22Rv1 (cell line): ENCODE measurements around the gene LRBA.
"Not testable (repeated sequence)": the region's sequence is repeated elsewhere in the genome, so short reads cannot be mapped to it uniquely, and the experiment has no call there.

ENCODE experiments used
- H3K27ac ChIP-seq: fragments of 450-650 bp; 2 replicates; pipeline ENCODE4 v1.5.1; 2017
- CTCF ChIP-seq: fragments of 450-650 bp; IDR thresholded peaks from 2 replicates; pipeline ENCODE4 v1.5.1; 2017; ENCODE audit warnings: mild to moderate bottlenecking
- ZFX ChIP-seq: fragments of 450-650 bp; IDR thresholded peaks from 2 replicates; pipeline ENCODE4 v1.6.1; 2017; ENCODE audit warnings: antibody characterized with exemption, borderline replicate concordance

Gene LRBA

GRCh38 chr4:150751648-150752047 lies 263.4 kb downstream of the LRBA start:
- TF ChIP-seq CTCF (no peak), ZFX (no peak)
- no peak overlapping the region for H3K27ac ChIP-seq

- TF ChIP-seq ZFX, result no peak
- TF ChIP-seq CTCF, result no peak
- H3K27ac ChIP-seq, result no peak overlapping the region
These were observed 264.3 kb downstream of the LRBA start for GRCh38 chr4:150750824-150751223.

GRCh38 chr4:150746156-150746555 lies 268.9 kb downstream of the LRBA start:
- no peak for TF ChIP-seq CTCF
- TF ChIP-seq ZFX, result no peak
- no peak overlapping the region for H3K27ac ChIP-seq

- no peak overlapping the region for H3K27ac ChIP-seq
- TF ChIP-seq CTCF, result no peak
- no peak for TF ChIP-seq ZFX
These were observed 270.5 kb downstream of the LRBA start for GRCh38 chr4:150744570-150744969.

- TF ChIP-seq ZFX, result no peak
- no peak for TF ChIP-seq CTCF
- H3K27ac ChIP-seq, result no peak overlapping the region
These were observed 271.3 kb downstream of the LRBA start for GRCh38 chr4:150743564-150744342.

- not testable (repeated sequence) for H3K27ac ChIP-seq
These were observed 272.2 kb downstream of the LRBA start for GRCh38 chr4:150742930-150743329.

GRCh38 chr4:150739591-150739990 lies 275.5 kb downstream of the LRBA start:
- no peak overlapping the region for H3K27ac ChIP-seq
- no peak for TF ChIP-seq ZFX
- TF ChIP-seq CTCF, result no peak
